Panc1 (cell line): ENCODE data around the gene CHRNG. TPM values are rescaled to one million over a fixed set of nuclear protein-coding genes. Genes with fewer than 3 reads are reported as not detected.

Experiments used
- ATAC-seq: fragments of 200-7000 bp; cut with Tn5 transposase; 2 replicates; pipeline ENCODE4 v1.9.1; 2020; ENCODE audit warnings: mild to moderate bottlenecking, moderate library complexity
- BruUV-seq: library from RNA; stranded (reverse); fragments of 400-500 nt; replicated peaks from 2 replicates; lab custom pipeline; 2021; lab: Mats Ljungman, UMichigan
- CTCF ChIA-PET: fragments of 300-600 bp; sonication (Branson Sonifier 250); formaldehyde crosslinking; loops from one replicate; lab custom pipeline; 2022; ENCODE audit warnings: antibody characterized with exemption; lab: Charles Lee
- POLR2A ChIA-PET: fragments of 300-600 bp; sonication (Branson Sonifier 250); formaldehyde crosslinking; loops from one replicate; lab custom pipeline; 2022; ENCODE audit warnings: antibody characterized with exemption; lab: Charles Lee
- DNase-seq: peaks from one replicate; pipeline ENCODE4 v3.0.0-alpha.2; 2010; ENCODE audit warnings: low read depth, low spot score
- H3K27ac ChIP-seq: 2 replicates; pipeline ENCODE4 v1.5.1; 2011; ENCODE audit warnings: mild to moderate bottlenecking, low read length, inconsistent platforms
- H3K27me3 ChIP-seq: fragments of 200-500 bp; sonication (Bioruptor generic); 2 replicates; pipeline ENCODE4 v1.6.0; 2014; ENCODE audit warnings: low read length, inconsistent platforms; ENCODE audit not compliant: control insufficient read depth, insufficient read depth
- H3K36me3 ChIP-seq: fragments of 200-500 bp; sonication (Bioruptor generic); 2 replicates; pipeline ENCODE4 v1.5.1; 2014; ENCODE audit warnings: inconsistent platforms, mild to moderate bottlenecking, low read length, moderate library complexity; ENCODE audit not compliant: control insufficient read depth, insufficient read depth
- H3K4me1 ChIP-seq: 2 replicates; pipeline ENCODE4 v1.5.1; 2011; ENCODE audit warnings: inconsistent platforms, mild to moderate bottlenecking, low read length, moderate library complexity; ENCODE audit not compliant: control insufficient read depth, insufficient read depth
- H3K4me3 ChIP-seq, 2 experiments: 2 replicates each; pipeline ENCODE4 v1.5.1; 2011 to 2012; ENCODE audit warnings: low read depth in 2 of 2, low read length in 2 of 2, mild to moderate bottlenecking in 2 of 2, inconsistent platforms in 1 of 2, moderate library complexity in 1 of 2
- H3K9me3 ChIP-seq: fragments of 200-500 bp; sonication (Bioruptor generic); 2 replicates; pipeline ENCODE4 v1.5.1; 2014; ENCODE audit warnings: low read depth, mild to moderate bottlenecking, inconsistent platforms, low read length, moderate library complexity; ENCODE audit not compliant: control insufficient read depth, insufficient read depth
- CTCF ChIP-seq: fragments of 450-650 bp; IDR thresholded peaks from 2 replicates; pipeline ENCODE4 v1.5.1; 2017; ENCODE audit warnings: mild to moderate bottlenecking
- POLR2AphosphoS5 ChIP-seq: IDR thresholded peaks from 2 replicates; pipeline ENCODE4 v1.6.1; 2012; ENCODE audit warnings: mild to moderate bottlenecking, low read depth, low read length, moderate library complexity
- REST ChIP-seq, 2 experiments: IDR thresholded peaks; 2 replicates each; pipeline ENCODE4 v1.6.1; 2011 to 2012; ENCODE audit warnings: low read depth in 2 of 2, control low read depth in 1 of 2, low read length in 1 of 2, mild to moderate bottlenecking in 1 of 2, moderate library complexity in 1 of 2; ENCODE audit not compliant: insufficient read depth in 1 of 2
- SIN3A ChIP-seq: IDR thresholded peaks from 2 replicates; pipeline ENCODE4 v1.6.1; 2012; ENCODE audit warnings: low read depth, mild to moderate bottlenecking, low read length, moderate library complexity, borderline replicate concordance; ENCODE audit not compliant: insufficient read depth
- TCF7L2 ChIP-seq: IDR thresholded peaks from 2 replicates; pipeline ENCODE4 v1.6.1; 2011; ENCODE audit warnings: mild to moderate bottlenecking, low read depth, low read length, inconsistent platforms
- in situ Hi-C: cut with HindIII; loops from 2 replicates; pipeline ENCODE4 v1.10.0; 2016; ENCODE audit warnings: low sequenced_read_pairs, low pct_unique_long_range_greater_than_20kb
- intact Hi-C: fragments of 100-400 bp; cut with micrococcal nuclease; formaldehyde crosslinking; loops from one replicate; pipeline ENCODE4 v1.10.0; 2022; ENCODE audit not compliant: unreplicated experiment
- total RNA-seq: library from RNA; stranded (reverse); gene quantifications from one replicate; pipeline ENCODE4 v1.2.1, GENCODE V29; 2021; ENCODE audit not compliant: unreplicated experiment

CHRNG gene
- total RNA-seq, 1 experiment from 2014 or later = not detected

- POLR2A ChIA-PET = interaction anchor here (0.5 kb wide), 1 partner anchor 193 kb away, joined by 3 read pairs; no protein-coding TSS in a partner anchor
- in situ Hi-C loops = no loop called here
- Histone ChIP-seq H3K9me3 (no peaks in the 10 kb centered on the region), H3K27me3 (no peaks in the 10 kb centered on the region), H3K4me1 (0 out of 2 replicates have a peak, but pooled peaks cover 2% of the 10 kb centered on the region), H3K4me3 (no peak overlapping the region), H3K36me3 (no peaks in the 10 kb centered on the region; the same call in 1 of the 2 replicates), H3K27ac (no peak overlapping the region)
- no peak for ATAC-seq
- intact Hi-C loops = no loop called here
- DNase-seq = no peak
- BruUV-seq = no TSS peak
- CTCF ChIA-PET = interaction anchor here (0.5 kb wide), 1 partner anchor 26 kb away, joined by 5 read pairs; the partner anchor contains the start of gene PRSS56
- no peak for TF ChIP-seq CTCF
- no peak for TF ChIP-seq POLR2AphosphoS5
- TF ChIP-seq SIN3A = no peak
- TF ChIP-seq TCF7L2 = no peak
- TF ChIP-seq REST (IDR thresholded peaks at IDR 0.05; ENCODE audit: insufficient read depth in 1 of 2, low read depth in 2 of 2, low read length in 1 of 2) = no peak
These were observed 6.3 kb downstream of the CHRNG start for GRCh38 chr2:232545511-232546375.

- in situ Hi-C loops (no loop called here), intact Hi-C loops (no loop called here)
- no TSS peak for BruUV-seq
- Histone ChIP-seq H3K9me3 (no peaks in the 10 kb centered on the region), H3K4me1 (peaks cover 8% of the 10 kb centered on the region; the same call in 1 of the 2 replicates), H3K27me3 (no peaks in the 10 kb centered on the region), H3K36me3 (peaks cover 5% of the 10 kb centered on the region), H3K27ac (no peak overlapping the region), H3K4me3 (no peak overlapping the region)
- TF ChIP-seq POLR2AphosphoS5 (no peak), SIN3A (no peak), TCF7L2 (no peak), CTCF (no peak), REST (IDR thresholded peaks at IDR 0.05; ENCODE audit: insufficient read depth in 1 of 2, low read depth in 2 of 2, low read length in 1 of 2) (no peak)
- DNase-seq (no peak), ATAC-seq (no peak)
- CTCF ChIA-PET = no interaction called here
- POLR2A ChIA-PET = no interaction called here
These were observed 8.5 kb downstream of the CHRNG start for GRCh38 chr2:232547991-232548390.
